T-helper 2 cell treated with Interferon-gamma antibody and Interleukin-4, amounts not matched to agents 5 μg/mL and 100 μg/mL, for 36 hours (primary cell): ENCODE measurements around the gene CA5A.
"Not testable (repeated sequence)": the region's sequence is repeated elsewhere in the genome, so short reads cannot be mapped to it uniquely, and the experiment has no call there.

Experiments
- DNase-seq: peaks from one replicate; pipeline ENCODE4 v3.0.0; 2021; ENCODE audit warnings: low spot score
- H3K27ac Mint-ChIP-seq: one replicate; pipeline ENCODE4 v1.8.0; 2021; ENCODE audit warnings: mild to moderate bottlenecking, mixed read lengths
- H3K27me3 Mint-ChIP-seq: one replicate; pipeline ENCODE4 v1.8.0; 2021; ENCODE audit warnings: low read depth, mixed read lengths
- H3K36me3 Mint-ChIP-seq: one replicate; pipeline ENCODE4 v1.8.0; 2021; ENCODE audit warnings: low read depth, mixed read lengths
- H3K4me1 Mint-ChIP-seq: one replicate; pipeline ENCODE4 v1.8.0; 2021; ENCODE audit warnings: low read depth, mixed read lengths
- H3K4me3 Mint-ChIP-seq: one replicate; pipeline ENCODE4 v1.8.0; 2022; ENCODE audit warnings: mild to moderate bottlenecking, moderate library complexity, mixed read lengths
- H3K9me3 Mint-ChIP-seq: one replicate; pipeline ENCODE4 v1.8.0; 2021; ENCODE audit warnings: mixed read lengths

The CA5A gene

DNA sequence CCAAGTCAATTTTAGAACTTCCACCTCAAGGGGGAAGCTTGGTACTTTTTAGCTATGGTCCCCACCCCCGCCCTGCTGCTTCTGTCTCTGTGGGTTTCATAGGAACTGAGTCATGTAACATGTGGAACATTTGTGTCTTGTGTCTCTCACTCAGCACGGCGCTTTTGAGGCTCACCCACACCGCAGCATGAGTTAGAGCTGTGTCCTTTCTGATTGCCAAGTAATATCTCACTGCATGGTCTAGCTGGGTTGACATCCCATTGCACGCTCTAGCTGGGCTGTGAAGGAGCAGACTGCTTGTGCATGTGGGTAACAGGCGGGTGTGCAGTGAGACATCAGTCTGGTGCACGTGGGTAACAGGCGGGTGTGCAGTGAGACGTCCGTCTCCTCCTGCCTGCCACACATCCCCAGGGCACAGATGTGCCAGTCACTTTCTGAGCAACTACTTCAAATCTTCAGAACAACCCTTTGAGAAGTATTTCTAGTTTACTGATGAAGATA lies 40.6 kb downstream of the CA5A start:
- DNase-seq, result peak; percentile 93
- no peaks in the 10 kb centered on the region for H3K36me3 Mint-ChIP-seq

DNA sequence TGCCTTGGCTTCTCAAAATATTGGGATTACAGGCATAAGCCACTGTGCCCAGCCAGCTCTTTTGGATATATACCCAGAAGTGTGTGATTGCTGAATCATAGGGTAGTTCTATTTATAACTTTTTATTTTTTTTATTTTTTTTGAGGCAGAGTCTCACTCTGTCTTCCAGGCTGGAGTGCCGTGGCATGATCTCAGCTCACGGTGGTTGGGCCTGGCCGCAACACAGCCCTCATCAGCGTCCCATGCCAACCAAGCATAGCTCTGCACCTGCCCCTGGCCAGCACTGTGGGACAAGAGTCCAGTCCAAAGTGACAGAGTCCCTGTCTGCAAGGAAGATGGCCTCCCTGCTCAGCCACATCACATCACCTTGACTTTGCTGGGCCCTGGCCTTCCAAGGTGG lies 42.3 kb downstream of the CA5A start:
- DNase-seq, H3K4me3 Mint-ChIP-seq, H3K27me3 Mint-ChIP-seq, H3K9me3 Mint-ChIP-seq, H3K36me3 Mint-ChIP-seq, H3K27ac Mint-ChIP-seq: not testable (repeated sequence)
- peaks cover 42% of the 10 kb centered on the region for H3K4me1 Mint-ChIP-seq

More for the DNA sequence above, 40.6 kb downstream of the CA5A start:
- Mint-ChIP-seq H3K27me3 (no peaks in the 10 kb centered on the region), H3K4me1 (peaks cover 43% of the 10 kb centered on the region), H3K4me3 (peak overlapping the region; percentile 83), H3K27ac (peak overlapping the region; percentile 99), H3K9me3 (no peaks in the 10 kb centered on the region)

DNA sequence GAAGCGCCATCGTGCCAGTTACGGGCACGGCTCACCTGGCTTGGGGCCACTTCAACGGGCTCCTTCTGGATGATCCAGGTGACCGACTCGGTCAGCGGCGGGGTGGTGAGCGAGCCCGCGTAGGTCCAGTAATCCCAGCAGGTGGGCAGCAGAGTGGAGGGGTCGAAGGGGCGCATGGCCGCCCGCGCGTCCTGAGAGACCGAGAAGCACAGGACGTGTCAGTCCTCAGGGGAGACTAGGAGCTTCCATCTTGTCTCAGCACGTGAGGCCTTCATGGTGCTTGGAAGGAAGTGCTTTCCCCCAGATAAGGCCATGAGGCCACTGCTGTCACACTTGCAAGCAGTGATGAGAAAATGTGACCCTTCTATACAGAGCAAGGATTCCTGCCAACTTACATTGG lies 44.6 kb downstream of the CA5A start:
- Mint-ChIP-seq H3K27me3 (no peaks in the 10 kb centered on the region), H3K36me3 (peaks cover 3% of the 10 kb centered on the region), H3K27ac (no peak overlapping the region), H3K9me3 (no peaks in the 10 kb centered on the region), H3K4me1 (peaks cover 25% of the 10 kb centered on the region), H3K4me3 (no peak overlapping the region)
- DNase-seq, result no peak

DNA sequence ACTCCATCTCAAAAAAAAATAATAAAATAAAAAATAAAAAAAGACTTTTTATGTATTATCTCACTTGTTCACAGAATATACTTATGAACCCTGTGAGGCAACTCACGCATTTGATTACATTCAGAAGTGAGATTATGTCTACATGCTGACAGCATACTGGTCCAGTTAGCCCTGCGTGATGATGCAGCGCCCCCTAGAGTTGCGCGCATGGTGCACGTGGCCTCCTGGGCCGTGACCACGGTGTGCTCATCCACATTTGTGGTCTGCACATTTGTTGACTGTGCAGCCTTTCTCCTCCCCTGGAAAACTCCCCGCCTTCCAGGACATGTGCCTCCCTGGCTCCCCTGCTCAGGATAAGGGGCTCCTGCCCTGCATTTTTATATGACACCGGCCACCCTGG lies 46.6 kb downstream of the CA5A start:
- not testable (repeated sequence) for DNase-seq, H3K9me3 Mint-ChIP-seq, H3K27me3 Mint-ChIP-seq, H3K4me3 Mint-ChIP-seq, H3K36me3 Mint-ChIP-seq, H3K27ac Mint-ChIP-seq
- peaks cover 11% of the 10 kb centered on the region for H3K4me1 Mint-ChIP-seq

DNA sequence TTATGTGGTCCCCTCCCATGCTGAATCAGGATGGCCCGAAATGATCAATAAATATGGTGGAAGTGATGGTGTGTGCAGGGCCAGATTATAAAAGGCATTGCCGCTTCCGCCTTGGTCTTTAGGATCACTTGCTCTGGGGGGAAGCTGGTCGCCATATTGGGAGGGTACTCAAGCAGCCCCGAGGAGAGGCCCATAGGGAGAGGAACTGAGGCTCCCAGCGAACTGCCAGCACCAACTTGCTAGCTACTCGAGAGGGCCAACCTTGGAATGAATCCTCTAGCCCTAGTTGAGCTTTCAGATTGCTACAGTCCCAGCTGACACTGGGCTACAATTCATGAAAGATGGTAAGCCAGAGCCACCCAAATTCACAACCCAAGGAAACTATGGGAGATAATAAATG lies 48.0 kb downstream of the CA5A start:
- not testable (repeated sequence) for H3K27ac Mint-ChIP-seq, H3K36me3 Mint-ChIP-seq, H3K9me3 Mint-ChIP-seq

DNA sequence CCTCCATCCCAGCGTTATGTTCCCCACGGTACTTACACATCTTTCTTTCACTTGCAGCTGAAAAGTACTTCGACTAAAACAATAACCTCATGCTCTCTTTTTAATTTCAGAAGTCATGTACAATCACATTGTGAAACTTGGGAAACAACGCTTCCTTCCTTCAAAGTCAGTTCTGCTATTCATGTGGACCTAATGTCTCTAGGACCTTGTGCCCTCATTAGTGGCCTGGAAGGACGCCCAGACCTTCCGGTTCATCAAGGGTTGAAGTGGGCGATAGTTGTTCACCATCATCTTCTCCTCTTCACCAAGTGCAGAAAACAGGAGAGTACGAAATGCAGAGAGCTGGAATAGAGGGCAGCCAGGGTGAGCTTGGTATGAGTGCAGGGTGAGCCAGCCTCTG lies 48.4 kb downstream of the CA5A start:
- DNase-seq, H3K27me3 Mint-ChIP-seq, H3K4me3 Mint-ChIP-seq, H3K9me3 Mint-ChIP-seq, H3K4me1 Mint-ChIP-seq, H3K27ac Mint-ChIP-seq, H3K36me3 Mint-ChIP-seq: not testable (repeated sequence)

More for the DNA sequence above, 48.0 kb downstream of the CA5A start:
- not testable (repeated sequence) for H3K4me1 Mint-ChIP-seq, H3K27me3 Mint-ChIP-seq, DNase-seq, H3K4me3 Mint-ChIP-seq

DNA sequence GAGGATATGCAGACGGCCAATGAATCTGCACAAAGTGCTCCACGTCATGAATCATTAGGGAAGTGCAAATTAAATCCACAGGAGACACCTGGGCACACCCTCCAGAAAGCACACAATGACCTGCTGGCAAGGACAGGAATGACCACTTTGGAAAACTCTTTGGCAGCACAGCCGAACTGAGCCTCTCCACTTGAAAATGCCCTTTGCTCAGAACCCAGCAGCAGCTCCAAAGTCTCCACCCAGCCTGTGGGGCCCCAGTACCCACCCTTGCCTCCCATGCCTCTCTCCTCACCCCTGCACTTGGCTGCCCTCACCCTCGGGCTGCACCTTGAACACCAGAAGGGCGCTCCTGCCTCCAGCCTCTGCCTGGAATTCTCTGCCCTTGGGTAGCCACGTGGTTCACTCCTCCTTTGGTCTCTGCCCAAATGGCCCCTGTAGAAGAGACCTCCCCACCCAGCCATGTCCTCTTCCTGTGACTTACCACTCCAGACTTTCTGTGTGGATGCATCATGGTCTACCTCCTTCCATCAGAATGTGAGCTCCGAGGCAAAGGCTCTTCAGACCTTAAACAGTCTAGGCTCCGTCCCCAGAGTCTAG lies 50.9 kb downstream of the CA5A start:
- Mint-ChIP-seq H3K4me1 (peaks cover 12% of the 10 kb centered on the region), H3K27ac (peak overlapping the region; percentile 21)
- H3K9me3 Mint-ChIP-seq, DNase-seq, H3K36me3 Mint-ChIP-seq, H3K27me3 Mint-ChIP-seq, H3K4me3 Mint-ChIP-seq: not testable (repeated sequence)

DNA sequence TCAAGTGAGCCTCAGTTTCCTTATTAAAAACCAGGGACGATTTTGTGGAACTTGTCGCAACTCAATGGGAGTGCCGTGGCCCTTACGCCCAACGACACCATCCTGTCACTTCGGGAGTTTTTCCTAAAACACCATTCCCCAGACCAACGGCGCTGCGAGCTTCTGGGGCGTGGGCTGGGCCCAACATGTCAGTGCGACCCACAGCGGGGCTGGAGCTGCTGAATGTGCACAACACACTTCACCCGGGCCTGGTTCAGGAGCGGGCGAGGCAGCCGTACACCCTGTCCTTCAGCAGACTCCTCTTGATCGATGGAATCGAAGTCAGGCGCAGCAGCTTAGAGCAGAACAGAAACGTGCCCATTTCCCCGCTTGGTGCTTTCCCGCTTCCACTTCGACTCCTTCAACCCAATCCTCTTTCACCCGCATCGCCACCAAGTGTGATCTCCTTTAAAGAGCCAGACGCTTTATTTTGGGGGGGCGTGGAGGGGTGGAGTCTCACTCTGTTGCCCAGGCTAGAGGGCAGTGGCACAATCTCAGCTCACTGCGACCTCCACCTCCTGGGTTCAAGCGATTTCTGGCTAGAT lies 53.8 kb downstream of the CA5A start:
- H3K4me1 Mint-ChIP-seq, result peaks cover 10% of the 10 kb centered on the region
- DNase-seq, result no peak
- H3K4me3 Mint-ChIP-seq, result no peak overlapping the region
- H3K36me3 Mint-ChIP-seq, result peaks cover 4% of the 10 kb centered on the region
- no peaks in the 10 kb centered on the region for H3K27me3 Mint-ChIP-seq
- peaks cover 7% of the 10 kb centered on the region for H3K9me3 Mint-ChIP-seq
- no peak overlapping the region for H3K27ac Mint-ChIP-seq

DNA sequence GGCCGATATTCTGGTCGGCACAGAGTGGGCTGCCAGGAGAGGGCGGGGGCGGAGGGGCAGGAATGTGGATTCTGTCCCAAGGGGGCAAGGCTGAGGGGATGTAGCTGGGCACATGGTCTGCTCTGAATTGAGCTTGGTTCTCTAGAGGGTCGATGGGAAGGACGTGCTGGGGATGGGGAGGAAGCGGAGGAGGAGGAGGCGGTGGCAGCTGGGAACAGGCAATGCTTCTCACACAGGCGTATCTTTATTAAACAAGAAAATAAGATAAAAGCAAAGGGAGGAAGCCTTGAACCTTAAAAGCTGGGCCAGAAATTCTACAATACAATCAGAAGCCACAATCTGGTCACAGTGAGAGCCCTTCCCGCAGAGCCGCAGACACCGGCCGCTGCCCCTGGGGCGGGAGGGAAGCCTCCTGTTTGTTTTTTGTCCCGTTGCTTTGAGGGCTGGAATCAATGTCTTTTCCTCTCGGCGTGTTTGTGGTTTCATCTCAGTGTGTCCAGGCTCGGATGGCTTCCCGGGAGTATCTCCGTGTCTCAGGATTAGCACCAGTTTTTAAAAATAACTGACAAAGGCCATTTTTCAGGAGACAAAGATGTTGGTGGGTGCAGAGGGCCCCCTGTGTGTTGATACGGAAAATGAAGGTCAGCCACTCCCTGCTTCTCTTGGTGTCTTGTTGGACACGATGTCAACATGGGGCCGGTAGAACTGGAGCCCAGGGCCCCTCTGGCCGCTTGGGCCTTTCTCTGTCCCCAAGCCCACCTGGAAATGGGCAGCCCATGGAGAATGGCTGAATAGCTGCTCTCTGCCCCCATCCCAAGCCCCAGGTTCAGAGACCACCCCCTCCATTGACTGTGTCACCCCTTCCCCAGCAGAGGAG lies 54.8 kb downstream of the CA5A start:
- Mint-ChIP-seq H3K4me3 (no peak overlapping the region), H3K27ac (no peak overlapping the region), H3K36me3 (peaks cover 4% of the 10 kb centered on the region), H3K4me1 (peaks cover 14% of the 10 kb centered on the region), H3K27me3 (no peaks in the 10 kb centered on the region), H3K9me3 (peaks cover 7% of the 10 kb centered on the region)
- DNase-seq, result no peak

DNA sequence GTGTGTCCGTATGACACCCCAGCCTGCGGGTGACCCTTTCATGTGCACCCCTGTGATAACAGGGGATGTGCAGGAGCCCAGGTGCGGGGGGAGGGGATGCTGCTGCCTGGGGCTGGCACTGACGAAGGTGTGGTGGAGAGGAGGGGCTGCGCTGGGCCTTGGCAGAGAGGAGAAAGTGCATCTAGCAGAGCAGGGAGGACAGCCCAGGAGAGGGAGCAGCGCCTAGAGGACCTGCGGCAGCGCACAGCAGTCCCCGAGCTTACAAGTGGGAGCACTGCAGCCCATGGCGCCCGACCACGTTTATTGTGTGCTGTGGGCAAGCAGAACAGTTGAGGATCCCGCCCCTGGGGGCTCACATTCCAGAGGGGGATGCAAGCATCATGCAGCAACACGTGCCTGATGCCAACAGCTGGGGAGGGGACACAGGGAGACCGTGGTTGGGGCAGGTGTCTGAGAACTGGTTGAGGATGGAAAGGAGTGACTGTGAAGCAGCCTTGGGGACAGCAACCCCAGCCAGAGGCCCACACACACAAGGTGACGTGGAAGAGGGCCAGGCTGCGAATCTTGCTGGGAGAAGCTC lies 56.1 kb downstream of the CA5A start:
- peaks cover 17% of the 10 kb centered on the region for H3K4me1 Mint-ChIP-seq
- H3K4me3 Mint-ChIP-seq, result no peak overlapping the region
- H3K36me3 Mint-ChIP-seq, result peaks cover 4% of the 10 kb centered on the region
- peaks cover 7% of the 10 kb centered on the region for H3K9me3 Mint-ChIP-seq
- H3K27ac Mint-ChIP-seq, result no peak overlapping the region
- no peaks in the 10 kb centered on the region for H3K27me3 Mint-ChIP-seq
- DNase-seq, result no peak

DNA sequence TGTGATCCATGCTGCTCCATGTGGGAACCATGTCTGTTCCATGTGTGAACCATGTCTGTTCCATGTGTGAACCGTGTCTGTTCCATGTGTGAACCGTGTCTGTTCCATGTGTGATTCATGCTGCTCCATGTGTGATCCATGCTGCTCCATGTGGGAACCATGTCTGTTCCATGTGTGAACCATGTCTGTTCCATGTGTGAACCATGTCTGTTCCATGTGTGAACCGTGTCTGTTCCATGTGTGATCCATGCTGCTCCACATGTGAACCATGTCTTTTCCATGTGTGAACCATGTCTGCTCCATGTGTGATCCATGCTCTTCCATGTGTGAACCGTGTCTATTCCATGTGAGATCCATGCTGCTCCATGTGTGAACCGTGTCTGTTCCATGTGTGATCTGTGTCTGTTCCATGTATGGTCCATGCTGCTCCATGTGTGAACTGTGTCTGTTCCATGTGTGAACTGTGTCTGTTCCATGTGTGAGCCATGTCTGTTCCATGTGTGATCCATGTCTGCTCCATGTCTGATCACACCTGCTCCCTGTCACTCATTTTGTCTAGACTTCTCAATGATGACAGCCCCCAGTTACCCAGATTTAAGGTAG lies 56.8 kb downstream of the CA5A start:
- not testable (repeated sequence) for H3K36me3 Mint-ChIP-seq, H3K27me3 Mint-ChIP-seq, H3K9me3 Mint-ChIP-seq, DNase-seq, H3K4me3 Mint-ChIP-seq
- Mint-ChIP-seq H3K4me1 (peaks cover 24% of the 10 kb centered on the region), H3K27ac (peak overlapping the region; percentile 1)

DNA sequence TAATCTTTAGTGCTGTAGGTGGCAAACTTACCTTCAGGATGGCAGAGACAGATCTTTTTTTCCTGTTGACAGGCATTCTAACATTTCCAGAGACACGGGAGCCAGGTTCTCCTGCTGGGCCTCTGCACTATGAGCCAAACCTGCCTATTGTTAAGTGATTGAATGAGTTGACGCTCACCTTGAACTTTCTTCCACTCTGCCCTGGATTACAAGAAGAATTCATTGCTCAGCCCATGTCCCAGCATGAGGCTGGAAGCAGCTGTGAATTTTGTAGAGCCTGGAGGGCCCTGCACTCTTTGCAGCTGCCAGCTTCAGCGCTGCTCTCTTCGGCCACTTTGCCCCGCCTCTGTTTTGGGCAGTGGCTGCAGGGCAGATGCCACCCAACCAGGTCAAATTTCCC lies 57.6 kb downstream of the CA5A start:
- H3K36me3 Mint-ChIP-seq, result peaks cover 4% of the 10 kb centered on the region
- H3K9me3 Mint-ChIP-seq, result peaks cover 7% of the 10 kb centered on the region
- no peak overlapping the region for H3K27ac Mint-ChIP-seq
- no peak overlapping the region for H3K4me3 Mint-ChIP-seq
- no peak for DNase-seq
- no peaks in the 10 kb centered on the region for H3K27me3 Mint-ChIP-seq
- peaks cover 26% of the 10 kb centered on the region for H3K4me1 Mint-ChIP-seq

DNA sequence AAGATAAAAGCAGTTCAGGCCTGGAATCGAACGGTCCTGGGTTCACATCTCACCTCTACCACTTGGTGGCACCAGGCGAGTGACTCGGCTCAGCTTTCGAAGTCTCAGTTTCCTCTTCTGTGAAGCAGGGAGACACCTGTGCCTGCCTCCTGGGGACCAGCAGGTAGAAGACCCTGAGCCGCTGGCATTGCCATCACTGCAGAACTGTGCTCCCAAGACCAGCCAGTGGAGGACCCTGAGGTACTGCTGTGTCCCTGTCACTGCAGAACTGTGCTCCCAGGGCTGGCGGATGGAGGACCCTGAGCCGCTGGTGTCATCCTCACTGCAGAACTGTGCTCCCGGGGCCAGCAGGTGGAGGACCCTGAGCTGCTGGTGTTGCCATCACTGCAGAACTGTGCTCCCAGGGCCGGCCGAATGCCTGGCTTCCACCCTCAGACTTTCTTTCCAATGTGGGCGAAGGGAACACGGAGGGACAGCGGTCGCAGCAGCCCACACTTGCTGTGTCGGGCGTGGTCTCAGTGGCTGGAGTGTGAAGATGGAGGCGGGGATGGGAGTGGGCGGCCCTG lies 58.3 kb downstream of the CA5A start:
- H3K36me3 Mint-ChIP-seq, result peaks cover 4% of the 10 kb centered on the region
- no peak overlapping the region for H3K4me3 Mint-ChIP-seq
- H3K4me1 Mint-ChIP-seq, result peaks cover 27% of the 10 kb centered on the region
- H3K9me3 Mint-ChIP-seq, result peaks cover 7% of the 10 kb centered on the region
- peak overlapping the region; percentile 45 for H3K27ac Mint-ChIP-seq
- no peaks in the 10 kb centered on the region for H3K27me3 Mint-ChIP-seq
- no peak for DNase-seq
